SU-DHL-6 (cell line): Measurements from ENCODE around the gene ZNF814.

ENCODE experiments used
- EZH2phosphoT487 ChIP-seq: fragments of 200-600 bp; sonication (generic), shearing (Covaris generic); conservative IDR thresholded peaks from 2 replicates; pipeline ENCODE4 v1.6.1; 2018; ENCODE audit warnings: mild to moderate bottlenecking, antibody characterized with exemption, low read length, moderate library complexity, mixed read lengths
- TF ChIP-seq, protein P1 (sequence below): fragments of 200-600 bp; sonication (generic); IDR thresholded peaks from one replicate; pipeline ENCODE4 v1.5.1; 2017; ENCODE audit warnings: antibody characterized with exemption, mild to moderate bottlenecking, low read length, moderate library complexity; ENCODE audit not compliant: insufficient read depth, poor library complexity, severe bottlenecking

DNA sequence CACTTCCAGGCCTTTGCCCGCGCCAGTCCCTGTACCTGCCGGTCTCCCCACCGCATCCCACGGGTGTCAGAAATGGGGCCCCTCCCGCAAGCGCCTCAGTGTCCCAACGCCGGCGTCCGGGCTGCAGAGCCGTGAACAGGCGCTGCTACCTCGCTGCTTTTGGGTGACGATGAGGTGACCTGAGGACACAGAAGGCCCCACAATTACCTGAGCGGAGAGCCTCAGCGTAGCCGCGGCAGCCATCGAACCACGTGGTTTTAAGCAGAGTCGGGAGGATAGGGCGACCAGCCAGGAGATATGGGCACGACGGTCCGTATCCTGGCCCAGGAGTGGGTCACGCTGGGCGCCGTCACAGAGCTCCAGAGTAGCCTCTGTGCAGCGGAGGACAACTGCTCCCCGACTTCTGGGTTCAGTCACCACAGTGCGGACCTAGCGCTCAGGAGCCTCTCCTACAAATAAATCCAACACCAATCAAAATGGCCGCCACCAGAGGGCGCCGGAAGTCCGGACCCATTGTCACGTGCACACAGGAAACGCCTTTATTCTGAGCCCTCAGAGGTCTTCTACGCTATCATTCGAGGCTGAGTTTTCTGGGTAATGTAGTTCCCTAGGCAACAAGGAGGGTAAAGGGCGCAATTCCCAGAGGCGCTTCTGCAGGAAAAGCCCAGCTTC is at the start of gene ZNF814:
- TF ChIP-seq, protein P1, sequence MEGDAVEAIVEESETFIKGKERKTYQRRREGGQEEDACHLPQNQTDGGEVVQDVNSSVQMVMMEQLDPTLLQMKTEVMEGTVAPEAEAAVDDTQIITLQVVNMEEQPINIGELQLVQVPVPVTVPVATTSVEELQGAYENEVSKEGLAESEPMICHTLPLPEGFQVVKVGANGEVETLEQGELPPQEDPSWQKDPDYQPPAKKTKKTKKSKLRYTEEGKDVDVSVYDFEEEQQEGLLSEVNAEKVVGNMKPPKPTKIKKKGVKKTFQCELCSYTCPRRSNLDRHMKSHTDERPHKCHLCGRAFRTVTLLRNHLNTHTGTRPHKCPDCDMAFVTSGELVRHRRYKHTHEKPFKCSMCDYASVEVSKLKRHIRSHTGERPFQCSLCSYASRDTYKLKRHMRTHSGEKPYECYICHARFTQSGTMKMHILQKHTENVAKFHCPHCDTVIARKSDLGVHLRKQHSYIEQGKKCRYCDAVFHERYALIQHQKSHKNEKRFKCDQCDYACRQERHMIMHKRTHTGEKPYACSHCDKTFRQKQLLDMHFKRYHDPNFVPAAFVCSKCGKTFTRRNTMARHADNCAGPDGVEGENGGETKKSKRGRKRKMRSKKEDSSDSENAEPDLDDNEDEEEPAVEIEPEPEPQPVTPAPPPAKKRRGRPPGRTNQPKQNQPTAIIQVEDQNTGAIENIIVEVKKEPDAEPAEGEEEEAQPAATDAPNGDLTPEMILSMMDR, result no peak
- no peak for TF ChIP-seq EZH2phosphoT487
